ENCODE measurements around the gene KIF5C.

GRCh38 chr2:148865512-148865911, 9.5 kb upstream of the KIF5C start:
- no peak for TF ChIP-seq CTCF (IDR thresholded peaks at IDR 0.05)
- TF ChIP-seq REST (IDR thresholded peaks at IDR 0.05; ENCODE audit: insufficient read depth in 1 of 2, low read depth in 2 of 2, low read length in 1 of 2), result no peak
- TF ChIP-seq POLR2AphosphoS5 (IDR thresholded peaks at IDR 0.05; ENCODE audit: low read depth, low read length), result no peak

Measured in Panc1 (cell line).